Measurements from ENCODE around the gene FAM229A. TPM values are rescaled to one million over a fixed set of nuclear protein-coding genes. Genes with fewer than 3 reads are reported as not detected.

FAM229A gene
- total RNA-seq, 1 donor from 2014 or later = 4.5 TPM

- peak; percentile 98 for DNase-seq (ENCODE audit: low spot score)
- Mint-ChIP-seq H3K9me3 (ENCODE audit: low read depth) (no peaks in the 10 kb centered on the region), H3K27me3 (ENCODE audit: low read depth) (no peaks in the 10 kb centered on the region), H3K36me3 (ENCODE audit: low read depth) (no peaks in the 10 kb centered on the region), H3K27ac (ENCODE audit: unreplicated experiment) (peak within 1 kb of the TSS; percentile 100), H3K4me1 (ENCODE audit: low read depth) (peaks cover 35% of the 10 kb centered on the region), H3K4me3 (ENCODE audit: unreplicated experiment) (peak within 1 kb of the TSS; percentile 99)
- no peak for TF ChIP-seq CTCF (IDR thresholded peaks at IDR 0.05)
Measured at GRCh38 chr1:32394141-32394889, 32.0 kb upstream of the FAM229A start, which contains the start of gene BSDC1. BSDC1 (minus strand) TSS chr1:32394441; CDS start chr1:32394414, 27 bp downstream.

GRCh38 chr1:32393832-32394140 is 31.5 kb upstream of the FAM229A start:
- Mint-ChIP-seq H3K27me3 (ENCODE audit: low read depth) (no peaks in the 10 kb centered on the region), H3K36me3 (ENCODE audit: low read depth) (no peaks in the 10 kb centered on the region), H3K27ac (ENCODE audit: unreplicated experiment) (peak overlapping the region; percentile 100), H3K4me3 (ENCODE audit: unreplicated experiment) (peak overlapping the region; percentile 99), H3K4me1 (ENCODE audit: low read depth) (peaks cover 35% of the 10 kb centered on the region), H3K9me3 (ENCODE audit: low read depth) (no peaks in the 10 kb centered on the region)
- TF ChIP-seq CTCF (IDR thresholded peaks at IDR 0.05) = no peak
- DNase-seq (ENCODE audit: low spot score) = no peak

- Mint-ChIP-seq H3K4me1 (ENCODE audit: low read depth) (peaks cover 32% of the 10 kb centered on the region), H3K27me3 (ENCODE audit: low read depth) (no peaks in the 10 kb centered on the region), H3K36me3 (ENCODE audit: low read depth) (no peaks in the 10 kb centered on the region), H3K9me3 (ENCODE audit: low read depth) (no peaks in the 10 kb centered on the region), H3K27ac (ENCODE audit: unreplicated experiment) (peak overlapping the region; percentile 100), H3K4me3 (ENCODE audit: unreplicated experiment) (peak overlapping the region; percentile 99)
- no peak for DNase-seq (ENCODE audit: low spot score)
- TF ChIP-seq CTCF (IDR thresholded peaks at IDR 0.05) = no peak
Measured at GRCh38 chr1:32393136-32393535, 30.9 kb upstream of the FAM229A start.

GRCh38 chr1:32392325-32392724 is 30.0 kb upstream of the FAM229A start:
- Mint-ChIP-seq H3K27me3 (ENCODE audit: low read depth) (no peaks in the 10 kb centered on the region), H3K9me3 (ENCODE audit: low read depth) (no peaks in the 10 kb centered on the region), H3K27ac (ENCODE audit: unreplicated experiment) (no peak overlapping the region), H3K36me3 (ENCODE audit: low read depth) (no peaks in the 10 kb centered on the region), H3K4me3 (ENCODE audit: unreplicated experiment) (peak overlapping the region; percentile 21), H3K4me1 (ENCODE audit: low read depth) (peaks cover 32% of the 10 kb centered on the region)
- no peak for TF ChIP-seq CTCF (IDR thresholded peaks at IDR 0.05)
- DNase-seq (ENCODE audit: low spot score) = no peak

GRCh38 chr1:32390904-32391870 is 28.9 kb upstream of the FAM229A start:
- Mint-ChIP-seq H3K27me3 (ENCODE audit: low read depth) (no peaks in the 10 kb centered on the region), H3K4me3 (ENCODE audit: unreplicated experiment) (no peak overlapping the region), H3K36me3 (ENCODE audit: low read depth) (peaks cover 5% of the 10 kb centered on the region), H3K4me1 (ENCODE audit: low read depth) (peaks cover 32% of the 10 kb centered on the region), H3K9me3 (ENCODE audit: low read depth) (no peaks in the 10 kb centered on the region), H3K27ac (ENCODE audit: unreplicated experiment) (no peak overlapping the region)
- DNase-seq (ENCODE audit: low spot score) = no peak
- no peak for TF ChIP-seq CTCF (IDR thresholded peaks at IDR 0.05)
